Mucosa of descending colon (tissue), 3 donors: Measurements from ENCODE around the gene SYNRG. TPM values are rescaled to one million over a fixed set of nuclear protein-coding genes. Genes with fewer than 3 reads are reported as not detected.

Experiments used
- ATAC-seq: fragments of 200-7000 bp; cut with Tn5 transposase; one replicate; pipeline ENCODE4 v1.9.1; 2020; ENCODE audit warnings: mild to moderate bottlenecking, moderate library complexity
- DNase-seq, 3 donors: peaks; one replicate each; pipeline ENCODE4 v3.0.0-alpha.2; 2020
- H3K36me3 ChIP-seq: fragments of 200-600 bp; one replicate; pipeline ENCODE4 v1.8.0; 2021; ENCODE audit warnings: low read depth, mild to moderate bottlenecking
- H3K4me1 ChIP-seq: fragments of 200-600 bp; one replicate; pipeline ENCODE4 v1.8.0; 2021; ENCODE audit warnings: low read depth, mild to moderate bottlenecking
- H3K4me3 ChIP-seq: fragments of 200-600 bp; one replicate; pipeline ENCODE4 v1.8.0; 2021; ENCODE audit warnings: mild to moderate bottlenecking
- H3K9me3 ChIP-seq: fragments of 200-600 bp; one replicate; pipeline ENCODE4 v1.8.0; 2021; ENCODE audit warnings: mild to moderate bottlenecking
- CTCF ChIP-seq: fragments of 200-600 bp; IDR thresholded peaks from one replicate; pipeline ENCODE4 v1.8.0; 2022; ENCODE audit warnings: antibody characterized with exemption, mild to moderate bottlenecking
- intact Hi-C, 2 donors: fragments of 100-400 bp; cut with DNase I in 1 of 2; cut with micrococcal nuclease in 1 of 2; formaldehyde crosslinking; loops; one replicate each; pipeline versions ENCODE4 v1.11.0 to v1.11.1; 2022; cut with DNase I, micrococcal nuclease
- microRNA-seq: library from miRNA; unstranded; fragments of <30 nt; microRNA quantifications from one replicate; pipeline ENCODE4, GENCODE V29; 2019
- total RNA-seq, 3 donors: library from RNA; stranded (reverse); fragmentation: NEBNext Ultra II Directional in 2 of 3; extraction: Animal tissue kit (Norgen Biotek cat#: 25700) in 2 of 3; gene quantifications; one replicate each; pipeline versions ENCODE4 v1.2.1 to v1.2.4, GENCODE V29; 2021 to 2023
- donor health status: DM: no; HTN: no; CAD: no; lungs with moderate emphysema.
- donor health status: DM: no; HTN: no; CAD: no.
- donor health status: DM: no; HTN: yes; CAD: no.

Gene SYNRG
- total RNA-seq, 3 donors from 2014 or later, result 36.8 to 46.2 (median 38.1) TPM

GRCh38 chr17:37465069-37465616 lies 144.1 kb downstream of the SYNRG start:
- Histone ChIP-seq H3K9me3 (no peaks in the 10 kb centered on the region), H3K36me3 (no peaks in the 10 kb centered on the region), H3K4me1 (no peaks in the 10 kb centered on the region), H3K4me3 (no peak overlapping the region)
- DNase-seq, result no peak
- no peak for TF ChIP-seq CTCF
- no peak for ATAC-seq
- intact Hi-C loops, result no loop called here

Small RNAs within 50 kb of the gene (microRNA-seq; reads per million reads assigned to microRNA genes)
- not detected for gene MIR378J

Other genes starting within 250 kb of the SYNRG start
- gene C17orf78, start 233.4 kb downstream of the SYNRG start, total RNA-seq, result not detected
- gene ACACA, start 202.6 kb downstream of the SYNRG start, total RNA-seq, result 10 to 100 TPM; 58.5 to 64.1 (median 60.3) TPM
- 10 to 100 TPM; 22.8 to 29.6 (median 28.0) TPM for gene TADA2A, start 202.5 kb downstream of the SYNRG start, total RNA-seq
- gene DUSP14, start 119.5 kb downstream of the SYNRG start, total RNA-seq, result 1 to 10 TPM in 2 of 3 donors, under 1 TPM in 1; 0.81 to 8.2 (median 1.8) TPM
- gene DDX52, start 34.0 kb upstream of the SYNRG start, total RNA-seq, result 10 to 100 TPM; 22.3 to 26.9 (median 26.0) TPM
- 10 to 100 TPM; 21.1 to 54.6 (median 34.8) TPM for gene HNF1B, start 135.6 kb upstream of the SYNRG start, total RNA-seq